Mesendoderm (in vitro differentiated cells): ENCODE results near the gene BCL2.

Experiments
- DNase-seq: peaks from one replicate; pipeline ENCODE4 v3.0.0; 2013
- H2AK5ac ChIP-seq: 2 replicates; pipeline ENCODE4 v1.6.1; 2013; ENCODE audit warnings: low read length, inconsistent platforms
- H2BK120ac ChIP-seq: 2 replicates; pipeline ENCODE4 v1.6.1; 2013; ENCODE audit warnings: low read depth, mild to moderate bottlenecking, low read length, moderate library complexity, mixed read lengths
- H2BK15ac ChIP-seq: replicated peaks from 2 replicates; pipeline ENCODE4 v1.6.1; 2013; ENCODE audit warnings: low read depth, mild to moderate bottlenecking, moderate library complexity
- H2BK5ac ChIP-seq: 2 replicates; pipeline ENCODE4 v1.6.1; 2013; ENCODE audit warnings: low read length, inconsistent platforms
- H3K18ac ChIP-seq: 2 replicates; pipeline ENCODE4 v1.6.1; 2013; ENCODE audit warnings: mild to moderate bottlenecking, low read length, mixed read lengths
- H3K23ac ChIP-seq: one replicate; pipeline ENCODE4 v1.6.1; 2013; ENCODE audit warnings: low read length
- H3K27ac ChIP-seq: 2 replicates; pipeline ENCODE4 v1.5.1; 2013; ENCODE audit warnings: low read depth, mild to moderate bottlenecking, inconsistent platforms, low read length, moderate library complexity
- H3K27me3 ChIP-seq: 2 replicates; pipeline ENCODE4 v1.6.1; 2013; ENCODE audit warnings: low read length, control low read depth, mild to moderate bottlenecking, inconsistent platforms; ENCODE audit not compliant: insufficient read depth, poor library complexity
- H3K36me3 ChIP-seq: 2 replicates; pipeline ENCODE4 v1.6.1; 2013; ENCODE audit warnings: low read length, inconsistent platforms; ENCODE audit not compliant: control insufficient read depth, insufficient read depth
- H3K4ac ChIP-seq: one replicate; pipeline ENCODE4 v1.6.1; 2013; ENCODE audit warnings: low read depth, mild to moderate bottlenecking, low read length, moderate library complexity
- H3K4me1 ChIP-seq: 2 replicates; pipeline ENCODE4 v1.6.1; 2013; ENCODE audit warnings: low read depth, low read length, inconsistent platforms; ENCODE audit not compliant: control insufficient read depth
- H3K4me2 ChIP-seq: 2 replicates; pipeline ENCODE4 v1.6.1; 2013; ENCODE audit warnings: low read length
- H3K4me3 ChIP-seq: 2 replicates; pipeline ENCODE4 v1.5.1; 2013; ENCODE audit warnings: mild to moderate bottlenecking, low read length
- H3K56ac ChIP-seq: one replicate; pipeline ENCODE4 v1.6.1; 2013; ENCODE audit warnings: low read length
- H3K79me1 ChIP-seq: 2 replicates; pipeline ENCODE4 v1.6.1; 2013; ENCODE audit warnings: low read length, inconsistent platforms
- H3K79me2 ChIP-seq: 2 replicates; pipeline ENCODE4 v1.6.1; 2013; ENCODE audit warnings: mild to moderate bottlenecking, low read length; ENCODE audit not compliant: control insufficient read depth, insufficient read depth
- H3K9ac ChIP-seq: 2 replicates; pipeline ENCODE4 v1.6.1; 2013; ENCODE audit warnings: low read length, inconsistent platforms
- H4K5ac ChIP-seq: one replicate; pipeline ENCODE4 v1.6.1; 2013; ENCODE audit warnings: low read length
- H4K8ac ChIP-seq: one replicate; pipeline ENCODE4 v1.6.1; 2013; ENCODE audit warnings: low read depth, mild to moderate bottlenecking, control low read depth, low read length, moderate library complexity
- WGBS: extraction: QIAGEN DNeasy Blood & Tissue Kit; methylation state at CpG from one replicate; pipeline ENCODE4 v1.1.7; 2013; ENCODE audit warnings: low lambda C conversion rate, missing lambda C conversion rate; ENCODE audit not compliant: insufficient coverage; ENCODE audit errors: extremely low coverage; 5-methylcytosine and 5-hydroxymethylcytosine counted together

Gene BCL2

GRCh38 chr18:63189817-63190216 is 129.8 kb downstream of the BCL2 start:
- Histone ChIP-seq H3K4me1 (no peaks in the 10 kb centered on the region), H3K27ac (no peak overlapping the region), H3K56ac (no peak overlapping the region), H3K4me2 (no peak overlapping the region), H3K27me3 (no peaks in the 10 kb centered on the region), H4K5ac (no peak overlapping the region), H3K23ac (no peak overlapping the region), H3K4me3 (no peak overlapping the region), H3K79me1 (no peaks in the 10 kb centered on the region), H4K8ac (no peak overlapping the region), H2BK15ac (no peak overlapping the region), H3K79me2 (no peaks in the 10 kb centered on the region), H3K18ac (no peak overlapping the region), H2AK5ac (no peak overlapping the region), H3K36me3 (no peaks in the 10 kb centered on the region), H2BK120ac (no peak overlapping the region), H3K4ac (no peak overlapping the region), H3K9ac (no peak overlapping the region), H2BK5ac (no peak overlapping the region)
- no CpG with 5 or more reads among the region's 2 CpGs for WGBS
- no peak for DNase-seq

- Histone ChIP-seq H3K23ac (no peak overlapping the region), H2BK120ac (no peak overlapping the region), H3K4me3 (no peak overlapping the region), H2BK15ac (no peak overlapping the region), H3K4me1 (no peaks in the 10 kb centered on the region), H2BK5ac (no peak overlapping the region), H3K36me3 (no peaks in the 10 kb centered on the region), H3K18ac (no peak overlapping the region), H3K79me1 (no peaks in the 10 kb centered on the region), H3K56ac (no peak overlapping the region), H3K4me2 (no peak overlapping the region), H3K4ac (no peak overlapping the region), H3K27me3 (no peaks in the 10 kb centered on the region), H3K79me2 (no peaks in the 10 kb centered on the region), H2AK5ac (no peak overlapping the region), H3K9ac (no peak overlapping the region), H3K27ac (no peak overlapping the region), H4K8ac (no peak overlapping the region), H4K5ac (no peak overlapping the region)
- no CpG with 5 or more reads among the region's 2 CpGs for WGBS
- DNase-seq, result no peak
These were observed 130.5 kb downstream of the BCL2 start for GRCh38 chr18:63189041-63189440.

- Histone ChIP-seq H3K4ac (no peak overlapping the region), H3K4me1 (no peaks in the 10 kb centered on the region), H3K36me3 (no peaks in the 10 kb centered on the region), H3K9ac (no peak overlapping the region), H4K5ac (no peak overlapping the region), H3K18ac (no peak overlapping the region), H2BK120ac (no peak overlapping the region), H3K23ac (no peak overlapping the region), H3K27ac (no peak overlapping the region), H3K4me2 (no peak overlapping the region), H2BK5ac (no peak overlapping the region), H4K8ac (no peak overlapping the region), H3K79me1 (no peaks in the 10 kb centered on the region), H2AK5ac (no peak overlapping the region), H3K56ac (no peak overlapping the region), H2BK15ac (no peak overlapping the region), H3K27me3 (no peaks in the 10 kb centered on the region), H3K4me3 (no peak overlapping the region), H3K79me2 (no peaks in the 10 kb centered on the region)
- no CpG with 5 or more reads among the region's 6 CpGs for WGBS
- DNase-seq, result no peak
These were observed 131.6 kb downstream of the BCL2 start for GRCh38 chr18:63187791-63188460.

- Histone ChIP-seq H3K79me1 (no peaks in the 10 kb centered on the region), H3K27ac (no peak overlapping the region), H3K4me3 (no peak overlapping the region), H4K8ac (no peak overlapping the region), H2BK5ac (no peak overlapping the region), H3K4me1 (no peaks in the 10 kb centered on the region), H3K36me3 (no peaks in the 10 kb centered on the region), H3K4me2 (no peak overlapping the region), H3K27me3 (no peaks in the 10 kb centered on the region), H2BK15ac (no peak overlapping the region), H3K79me2 (no peaks in the 10 kb centered on the region), H2BK120ac (no peak overlapping the region), H3K18ac (no peak overlapping the region), H4K5ac (no peak overlapping the region), H3K23ac (no peak overlapping the region), H3K56ac (no peak overlapping the region), H3K4ac (no peak overlapping the region), H2AK5ac (no peak overlapping the region), H3K9ac (no peak overlapping the region)
- no peak for DNase-seq
- no CpG with 5 or more reads among the region's 2 CpGs for WGBS
These were observed 132.4 kb downstream of the BCL2 start for GRCh38 chr18:63187223-63187574.

- no peak overlapping the region for H3K9ac ChIP-seq
- no CpG with 5 or more reads among the region's 2 CpGs for WGBS
- H3K27ac ChIP-seq, result no peak overlapping the region
- no peak overlapping the region for H2BK15ac ChIP-seq
- H3K79me1 ChIP-seq, result no peaks in the 10 kb centered on the region
- H3K56ac ChIP-seq, result no peak overlapping the region
- no peak overlapping the region for H3K23ac ChIP-seq
- H4K5ac ChIP-seq, result no peak overlapping the region
- H3K4me1 ChIP-seq, result no peaks in the 10 kb centered on the region
- no peak for DNase-seq
- H4K8ac ChIP-seq, result no peak overlapping the region
- H3K4me3 ChIP-seq, result no peak overlapping the region
- H3K79me2 ChIP-seq, result no peaks in the 10 kb centered on the region
- no peaks in the 10 kb centered on the region for H3K36me3 ChIP-seq
- no peak overlapping the region for H3K18ac ChIP-seq
- H2AK5ac ChIP-seq, result no peak overlapping the region
- no peak overlapping the region for H3K4me2 ChIP-seq
- H3K4ac ChIP-seq, result no peak overlapping the region
- H3K27me3 ChIP-seq, result no peaks in the 10 kb centered on the region
- H2BK5ac ChIP-seq, result no peak overlapping the region
- H2BK120ac ChIP-seq, result no peak overlapping the region
These were observed 132.9 kb downstream of the BCL2 start for GRCh38 chr18:63186520-63187222.

GRCh38 chr18:63185984-63186383 is 133.6 kb downstream of the BCL2 start:
- no peak overlapping the region for H3K4me3 ChIP-seq
- no peak overlapping the region for H3K4me2 ChIP-seq
- H2BK120ac ChIP-seq, result no peak overlapping the region
- no peaks in the 10 kb centered on the region for H3K27me3 ChIP-seq
- no peak overlapping the region for H4K5ac ChIP-seq
- no peak overlapping the region for H4K8ac ChIP-seq
- H3K9ac ChIP-seq, result no peak overlapping the region
- no peaks in the 10 kb centered on the region for H3K79me2 ChIP-seq
- no peak overlapping the region for H3K18ac ChIP-seq
- DNase-seq, result no peak
- H2BK15ac ChIP-seq, result no peak overlapping the region
- no peak overlapping the region for H3K4ac ChIP-seq
- no peaks in the 10 kb centered on the region for H3K36me3 ChIP-seq
- no CpG with 5 or more reads among the region's 2 CpGs for WGBS
- H3K4me1 ChIP-seq, result no peaks in the 10 kb centered on the region
- H2BK5ac ChIP-seq, result no peak overlapping the region
- H3K23ac ChIP-seq, result no peak overlapping the region
- H3K56ac ChIP-seq, result no peak overlapping the region
- H3K27ac ChIP-seq, result no peak overlapping the region
- H2AK5ac ChIP-seq, result no peak overlapping the region
- H3K79me1 ChIP-seq, result no peaks in the 10 kb centered on the region
